Stimulated activated CD4-positive, alpha-beta T cell treated with anti-CD3 and anti-CD28 coated beads, Interleukin-12 subunit alpha, Interleukin-12 subunit beta, amount 100 ng/mL, for 24 hours (primary cell): ENCODE results near the gene OFD1.

ENCODE experiments used
- DNase-seq, 2 experiments: peaks; one replicate each; pipeline ENCODE4 v3.0.0-alpha.2; 2020; ENCODE audit warnings: low read depth in 2 of 2

The OFD1 gene

DNA sequence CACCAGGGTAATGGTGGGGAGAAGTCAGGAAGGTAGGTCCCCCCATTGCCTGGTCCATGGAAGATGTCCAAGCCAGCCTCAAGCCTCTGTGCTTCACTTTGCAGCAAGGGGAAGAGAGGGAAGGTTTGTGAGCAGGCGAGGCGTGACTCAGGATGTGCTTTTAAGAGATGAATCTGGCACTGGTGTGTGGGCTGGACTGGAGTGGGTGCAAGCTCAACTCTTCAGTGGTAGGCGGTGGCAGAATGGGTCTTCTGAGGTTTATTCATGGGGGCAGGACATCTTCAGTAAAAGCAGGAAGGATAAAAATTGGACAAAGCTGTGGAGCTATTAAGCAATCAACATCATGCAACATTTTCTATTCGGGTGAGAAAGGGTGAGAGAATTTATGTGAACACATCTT, 63.0 kb downstream of the OFD1 start:
- no peak for DNase-seq

DNA sequence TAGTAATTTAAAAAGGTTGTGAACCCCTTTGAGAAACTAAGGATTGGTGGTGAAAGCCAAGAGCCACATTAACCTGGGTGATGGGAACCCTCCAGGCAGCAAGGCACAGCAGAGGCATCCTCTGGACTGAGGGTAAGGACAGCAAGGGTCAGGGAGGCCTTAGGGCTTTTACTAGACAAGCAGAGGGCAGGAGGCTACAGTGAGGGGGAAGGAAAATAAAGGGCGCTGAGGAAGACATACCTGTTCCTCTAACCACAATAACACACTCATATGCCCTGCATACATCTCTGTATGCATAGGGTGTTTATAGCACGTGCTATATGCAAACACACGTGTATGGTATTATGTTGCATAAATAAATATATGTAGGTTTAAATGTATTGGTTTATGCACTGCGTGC, 63.6 kb downstream of the OFD1 start:
- DNase-seq = no peak

DNA sequence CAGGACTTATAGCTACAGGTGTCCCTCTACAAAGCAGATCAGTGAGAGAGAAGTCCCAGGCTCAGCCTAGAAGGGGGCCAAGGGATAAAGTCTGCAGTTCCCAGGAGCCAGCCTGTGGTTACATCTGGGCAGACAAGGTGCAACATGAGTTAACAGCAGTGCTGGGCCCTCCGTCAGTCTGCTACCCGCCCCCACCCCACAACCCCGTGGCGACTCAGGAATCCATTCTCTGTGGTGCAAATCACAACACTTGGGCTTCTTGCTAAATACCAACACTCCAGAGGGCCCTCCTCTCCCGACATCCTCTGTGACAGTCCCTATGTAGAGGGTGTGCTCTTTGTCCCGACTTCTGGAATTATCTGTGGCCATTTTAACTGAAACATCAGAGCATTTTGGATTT, 68.6 kb downstream of the OFD1 start:
- DNase-seq = no peak

DNA sequence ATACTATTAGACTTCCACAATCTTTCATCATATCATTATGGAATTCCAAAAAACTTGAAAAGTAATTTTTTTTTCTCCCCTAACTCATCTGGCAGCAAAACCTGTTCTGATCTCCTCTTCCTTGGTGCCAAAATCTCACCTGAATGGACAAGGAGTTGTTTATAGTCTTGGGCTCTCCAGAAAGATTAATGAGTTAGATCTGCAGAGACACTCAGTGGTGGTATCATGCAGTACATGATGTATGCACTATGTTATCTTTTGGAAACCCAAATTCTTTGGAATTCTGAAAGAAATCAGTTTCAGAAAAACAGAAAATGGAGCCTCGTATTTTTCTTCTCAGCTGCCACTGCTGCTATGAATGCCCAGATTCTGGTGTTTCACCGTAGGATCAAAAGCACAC, 70.7 kb downstream of the OFD1 start:
- no peak for DNase-seq

DNA sequence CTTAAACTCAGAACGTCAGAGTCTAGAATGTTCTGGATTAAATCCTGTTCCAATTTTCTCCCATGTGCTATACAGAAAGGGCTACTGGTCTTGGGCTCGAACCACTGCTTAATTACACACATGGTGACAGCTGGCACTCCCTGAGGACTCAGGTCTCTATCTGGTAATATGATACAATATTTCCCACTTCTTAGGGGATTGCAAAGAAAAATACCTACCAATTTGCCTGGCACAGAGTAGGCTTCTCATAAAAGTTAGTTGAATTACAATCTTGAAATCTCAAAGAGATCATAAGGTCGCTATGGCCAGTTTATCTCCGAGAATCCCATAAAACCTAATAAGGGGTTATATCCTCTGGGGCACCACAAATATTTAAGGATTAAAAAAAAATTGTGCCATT, 73.7 kb downstream of the OFD1 start:
- no peak for DNase-seq

DNA sequence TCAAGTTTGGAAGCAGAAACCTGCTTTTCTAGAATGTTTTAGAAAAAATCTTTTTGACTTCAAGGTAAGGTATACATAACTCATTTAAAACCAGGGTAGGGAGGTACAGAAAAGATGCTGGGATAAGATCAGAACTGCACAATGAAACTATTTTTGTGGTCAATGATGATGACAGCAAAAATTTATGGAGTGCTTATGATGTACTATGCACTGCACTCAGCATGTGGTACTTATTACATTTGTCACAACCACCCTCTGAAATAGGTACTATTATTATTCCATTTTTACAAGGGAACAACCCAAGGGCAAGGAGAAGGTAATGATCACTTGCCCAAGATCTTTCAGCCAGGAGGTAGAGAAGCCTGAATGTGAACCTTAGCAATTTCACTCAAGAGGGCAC, 74.3 kb downstream of the OFD1 start:
- no peak for DNase-seq

DNA sequence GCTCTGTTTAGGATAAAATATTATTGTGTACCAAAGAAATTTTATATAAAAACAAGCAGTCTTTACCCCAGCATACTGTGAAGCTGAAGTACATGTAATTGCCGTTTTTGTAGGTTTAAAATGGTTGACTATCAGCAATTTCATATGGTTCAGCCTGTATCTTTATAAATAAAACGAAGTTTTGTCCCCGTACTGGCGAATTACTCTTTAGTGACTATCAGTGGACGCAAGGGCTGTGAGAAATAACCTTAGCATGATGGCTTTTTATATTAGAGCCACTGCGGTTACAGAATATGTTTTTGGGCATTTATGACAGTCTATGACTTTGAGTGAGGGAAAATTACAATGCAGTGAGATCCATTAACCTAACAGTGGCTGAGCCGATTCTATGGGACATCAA, 81.1 kb downstream of the OFD1 start:
- DNase-seq = no peak

DNA sequence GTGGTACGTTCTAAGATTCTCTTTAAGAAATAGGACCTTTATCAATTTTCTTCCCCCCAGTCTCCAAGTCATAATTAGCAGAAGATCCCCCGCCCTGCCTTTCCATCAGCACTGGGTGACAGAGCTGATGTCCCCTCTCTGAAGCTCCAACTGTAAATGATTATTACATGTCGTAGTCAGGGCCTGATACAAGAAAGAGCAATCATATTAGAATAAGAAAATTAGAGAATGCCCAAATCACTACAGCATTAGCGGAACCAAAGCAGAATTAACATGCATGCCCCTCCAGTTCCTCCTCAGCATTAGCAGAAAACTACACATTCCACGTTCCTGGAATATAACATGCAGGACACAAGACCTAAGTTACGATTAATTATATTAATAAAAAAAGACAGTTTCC, 81.6 kb downstream of the OFD1 start:
- no peak for DNase-seq

DNA sequence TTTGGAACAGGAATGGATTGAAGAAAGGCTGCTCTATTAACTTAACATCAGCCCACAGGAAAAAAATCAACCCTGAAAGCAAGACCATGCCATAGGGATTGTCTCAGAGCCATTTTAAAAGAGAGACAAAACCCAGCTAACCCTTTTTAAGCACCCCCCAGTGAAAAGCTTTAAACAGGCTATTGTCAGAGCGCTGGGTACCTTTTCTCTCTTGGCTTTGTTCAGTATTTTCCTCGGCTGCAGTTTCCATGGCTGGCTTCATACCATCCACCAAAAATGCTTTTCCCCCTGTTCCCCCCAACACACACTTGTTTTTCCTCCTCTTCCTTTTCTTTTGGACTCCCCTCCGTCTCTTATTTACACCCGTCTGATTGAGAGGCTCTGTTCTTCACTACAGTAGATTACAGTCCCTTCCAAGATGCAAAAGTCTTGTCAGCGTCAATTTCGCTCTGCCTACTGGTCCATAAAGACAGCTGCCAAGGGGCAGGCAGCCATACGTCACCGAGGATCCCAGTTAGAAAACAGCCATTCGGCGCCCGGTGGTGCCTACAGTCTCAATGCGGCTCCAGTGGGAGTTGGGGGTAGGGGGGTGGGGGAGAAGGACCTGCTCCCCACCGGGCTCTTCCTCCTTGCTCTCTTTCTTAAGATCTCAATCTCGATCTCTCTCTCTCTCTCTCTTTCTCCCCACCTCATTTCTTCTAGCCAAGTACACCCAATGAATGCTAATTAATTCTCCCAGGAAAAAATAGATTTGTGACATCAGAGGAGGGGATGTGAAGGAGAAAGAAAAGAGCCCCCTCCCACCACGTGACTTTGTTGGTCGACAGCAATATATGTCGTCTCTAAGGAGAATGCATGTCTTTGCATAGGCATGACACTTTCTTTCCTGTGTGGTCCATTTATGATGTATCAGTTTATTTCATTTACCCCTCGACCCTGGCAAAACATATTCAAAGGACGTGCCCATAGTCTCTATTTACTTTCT, 82.4 kb downstream of the OFD1 start, which contains the start of gene GPM6B:
Gene GPM6B (minus strand): TSS at position 451 of the 985 bp plus-strand sequence. CDS start 189 bp downstream, at position 262.
- no peak for DNase-seq
